IMR-90 (cell line): Measurements from ENCODE around the gene MYO7B. TPM values are rescaled to one million over a fixed set of nuclear protein-coding genes. Genes with fewer than 3 reads are reported as not detected.

Experiments used
- ATAC-seq: fragments of 200-7000 bp; cut with Tn5 transposase; 2 replicates; pipeline ENCODE4 v1.9.1; 2020; ENCODE audit warnings: low read depth, mild to moderate bottlenecking, moderate library complexity
- BruUV-seq: library from RNA; stranded (reverse); fragments of 400-500 nt; replicated peaks from 2 replicates; lab custom pipeline; 2021; lab: Mats Ljungman, UMichigan
- CTCF ChIA-PET: fragments of 300-600 bp; formaldehyde crosslinking; extraction: SDS; loops from one replicate; lab custom pipeline; 2021; ENCODE audit warnings: antibody characterized with exemption; lab: Yijun Ruan, JAX
- POLR2A ChIA-PET: fragments of 300-600 bp; sonication (Branson Sonifier 250); formaldehyde crosslinking; loops from one replicate; lab custom pipeline; 2022; ENCODE audit warnings: antibody characterized with exemption; ENCODE audit not compliant: unreplicated experiment; lab: Charles Lee
- DNase-seq: peaks from one replicate; pipeline ENCODE4 v3.0.0; 2013
- H2AFZ ChIP-seq: replicated peaks from 2 replicates; pipeline ENCODE3; 2013; ENCODE audit warnings: low read length, mild to moderate bottlenecking; ENCODE audit not compliant: poor library complexity
- H2AK5ac ChIP-seq: 2 replicates; pipeline ENCODE4 v1.6.1; 2013; ENCODE audit warnings: low read depth, low read length, inconsistent platforms
- H2AK9ac ChIP-seq: replicated peaks from 2 replicates; pipeline ENCODE3; 2013; ENCODE audit warnings: mild to moderate bottlenecking, low read depth, low read length, moderate library complexity; ENCODE audit not compliant: poor library complexity
- H2BK120ac ChIP-seq: 2 replicates; pipeline ENCODE4 v1.6.1; 2013; ENCODE audit warnings: low read depth, low read length, inconsistent platforms
- H2BK15ac ChIP-seq: 3 replicates; pipeline ENCODE4 v1.6.1; 2013; ENCODE audit warnings: low read depth, low read length, inconsistent platforms
- H2BK20ac ChIP-seq: 2 replicates; pipeline ENCODE4 v1.6.1; 2013; ENCODE audit warnings: low read depth, mild to moderate bottlenecking, inconsistent platforms, low read length, moderate library complexity
- H2BK5ac ChIP-seq: 2 replicates; pipeline ENCODE4 v1.6.1; 2013; ENCODE audit warnings: mild to moderate bottlenecking, low read depth, low read length, inconsistent platforms; ENCODE audit not compliant: poor library complexity, severe bottlenecking
- H3K14ac ChIP-seq: replicated peaks from 2 replicates; pipeline ENCODE4 v1.6.1; 2013; ENCODE audit warnings: low read depth, low read length, inconsistent platforms
- H3K18ac ChIP-seq: 2 replicates; pipeline ENCODE4 v1.6.1; 2013; ENCODE audit warnings: low read depth, low read length, control low read depth
- H3K23ac ChIP-seq: 2 replicates; pipeline ENCODE4 v1.6.1; 2013; ENCODE audit warnings: low read depth, low read length, inconsistent platforms
- H3K27ac ChIP-seq: 2 replicates; pipeline ENCODE4 v1.5.1; 2013; ENCODE audit warnings: mild to moderate bottlenecking, control low read depth, low read length; ENCODE audit not compliant: insufficient read depth
- H3K27me3 ChIP-seq: 2 replicates; pipeline ENCODE4 v1.6.1; 2013; ENCODE audit warnings: low read length; ENCODE audit not compliant: control insufficient read depth, insufficient read depth
- H3K36me3 ChIP-seq: 2 replicates; pipeline ENCODE4 v1.6.1; 2013; ENCODE audit warnings: low read length, mixed read lengths; ENCODE audit not compliant: control insufficient read depth, insufficient read depth
- H3K4ac ChIP-seq: 2 replicates; pipeline ENCODE4 v1.6.1; 2013; ENCODE audit warnings: low read depth, low read length, inconsistent platforms
- H3K4me1 ChIP-seq: 2 replicates; pipeline ENCODE4 v1.6.1; 2013; ENCODE audit warnings: low read length, mixed read lengths; ENCODE audit not compliant: control insufficient read depth, insufficient read depth
- H3K4me2 ChIP-seq: 2 replicates; pipeline ENCODE4 v1.6.1; 2013; ENCODE audit warnings: low read depth, mild to moderate bottlenecking, control low read depth, low read length, moderate library complexity
- H3K4me3 ChIP-seq: 2 replicates; pipeline ENCODE4 v1.5.1; 2013; ENCODE audit warnings: low read depth, mild to moderate bottlenecking, control low read depth, low read length, moderate library complexity; ENCODE audit not compliant: insufficient read depth
- H3K56ac ChIP-seq: 2 replicates; pipeline ENCODE4 v1.6.1; 2013; ENCODE audit warnings: low read length, inconsistent platforms; ENCODE audit not compliant: insufficient read depth; ENCODE audit errors: extremely low read depth
- H3K79me1 ChIP-seq, 2 experiments: 2 replicates each; pipeline ENCODE4 v1.6.1; 2013; ENCODE audit warnings: low read length in 2 of 2, inconsistent platforms in 1 of 2, low read depth in 1 of 2
- H3K9ac ChIP-seq: 2 replicates; pipeline ENCODE4 v1.6.1; 2013; ENCODE audit warnings: low read depth, low read length, control low read depth
- H3K9me1 ChIP-seq: 2 replicates; pipeline ENCODE4 v1.6.1; 2013; ENCODE audit warnings: low read length, inconsistent platforms; ENCODE audit not compliant: insufficient read depth
- H3K9me3 ChIP-seq: 2 replicates; pipeline ENCODE4 v1.6.1; 2013; ENCODE audit warnings: low read length; ENCODE audit not compliant: control insufficient read depth, insufficient read depth
- H4K20me1 ChIP-seq: 2 replicates; pipeline ENCODE4 v1.6.1; 2013; ENCODE audit warnings: low read length, inconsistent platforms; ENCODE audit not compliant: insufficient read depth
- H4K5ac ChIP-seq: 2 replicates; pipeline ENCODE4 v1.6.1; 2013; ENCODE audit warnings: mild to moderate bottlenecking, low read depth, low read length, control low read depth
- H4K8ac ChIP-seq, 2 experiments: 2 replicates each; pipeline ENCODE4 v1.6.1; 2013; ENCODE audit warnings: low read depth in 2 of 2, low read length in 2 of 2, control low read depth in 1 of 2, inconsistent platforms in 1 of 2
- H4K91ac ChIP-seq: 2 replicates; pipeline ENCODE4 v1.6.1; 2013; ENCODE audit warnings: low read depth, low read length, inconsistent platforms; ENCODE audit not compliant: insufficient read depth
- CHD1 ChIP-seq: IDR thresholded peaks from 2 replicates; pipeline ENCODE4 v1.6.1; 2012; ENCODE audit warnings: low read depth, low read length, improper control_type of control experiment
- CTCF ChIP-seq: conservative IDR thresholded peaks from 2 replicates; pipeline ENCODE4 v1.5.1; 2012; ENCODE audit warnings: mild to moderate bottlenecking, low read depth, low read length, improper control_type of control experiment
- MXI1 ChIP-seq: IDR thresholded peaks from 2 replicates; pipeline ENCODE4 v1.6.1; 2012; ENCODE audit warnings: low read depth, mild to moderate bottlenecking, low read length, moderate library complexity, borderline replicate concordance
- POLR2A ChIP-seq: IDR thresholded peaks from 2 replicates; pipeline ENCODE4 v1.6.1; 2012; ENCODE audit warnings: mild to moderate bottlenecking, low read depth, low read length
- RAD21 ChIP-seq: IDR thresholded peaks from 2 replicates; pipeline ENCODE4 v1.6.1; 2012; ENCODE audit warnings: low read length, improper control_type of control experiment
- RCOR1 ChIP-seq: IDR thresholded peaks from 2 replicates; pipeline ENCODE4 v1.6.1; 2012; ENCODE audit warnings: mild to moderate bottlenecking, low read length, improper control_type of control experiment; ENCODE audit not compliant: insufficient replicate concordance
- SMC3 ChIP-seq: fragments of 150-350 bp; IDR thresholded peaks from 2 replicates; pipeline ENCODE4 v1.6.1; 2016; ENCODE audit warnings: low read depth, mild to moderate bottlenecking, antibody characterized with exemption, low read length, moderate library complexity
- WGBS, 2 experiments: methylation state at CpG; one replicate each; pipeline versions ENCODE4 v1.1.5 to v1.1.7; 2013; ENCODE audit warnings: missing lambda C conversion rate in 2 of 2; ENCODE audit not compliant: insufficient read length in 1 of 2; ENCODE audit errors: extremely low coverage in 2 of 2; 5-methylcytosine and 5-hydroxymethylcytosine counted together
- dilution Hi-C: fragments of 300-500 bp; cut with HindIII; formaldehyde crosslinking; loops from one replicate; pipeline ENCODE4 v1.14.3; 2018; ENCODE audit warnings: low sequenced_read_pairs; ENCODE audit not compliant: unreplicated experiment
- in situ Hi-C: fragments of 300-500 bp; cut with MboI; formaldehyde crosslinking; loops from 3 replicates; pipeline ENCODE4 v1.14.3; 2019; ENCODE audit warnings: low sequenced_read_pairs, inconsistent platforms, mixed read lengths
- intact Hi-C: fragments of 100-400 bp; cut with micrococcal nuclease; formaldehyde crosslinking; loops from 2 replicates; pipeline ENCODE4 v1.10.0; 2022
- polyA plus RNA-seq, 3 experiments: library from polyadenylated mRNA; depleted of rRNA; stranded (reverse); fragments of >200 nt; gene quantifications; 2 replicates each; pipeline ENCODE4 v1.2.3, GENCODE V29; 2012; ENCODE audit warnings: low replicate concordance in 1 of 3
- total RNA-seq: library from RNA; depleted of rRNA; stranded (reverse); fragments of >200 nt; gene quantifications from 2 replicates; pipeline ENCODE4 v1.2.3, GENCODE V29; 2012

Gene MYO7B
- total and polyA plus RNA-seq, 2 of the 4 experiments (the other 2 are of a cell fraction) = 0.18 to 0.46 TPM

GRCh38 chr2:127551221-127551930 is 15.9 kb downstream of the MYO7B start:
- Histone ChIP-seq H3K9ac (no peak overlapping the region), H3K4me1 (no peaks in the 10 kb centered on the region), H4K20me1 (no peaks in the 10 kb centered on the region), H3K18ac (no peak overlapping the region), H3K14ac (no peak overlapping the region), H3K79me1 (no peaks in the 10 kb centered on the region), H3K9me1 (peaks cover 3% of the 10 kb centered on the region; the same call in 1 of the 2 replicates), H2BK15ac (no peak overlapping the region), H4K91ac (no peak overlapping the region), H2BK120ac (no peak overlapping the region), H3K4me2 (no peak overlapping the region), H2AK9ac (no peak overlapping the region), H4K5ac (no peak overlapping the region), H3K9me3 (peaks cover 2% of the 10 kb centered on the region; the same call in 1 of the 2 replicates), H3K56ac (no peak overlapping the region), H3K36me3 (no peaks in the 10 kb centered on the region), H3K27ac (no peak overlapping the region), H2AK5ac (no peak overlapping the region), H3K4ac (no peak overlapping the region), H3K27me3 (peaks cover 44% of the 10 kb centered on the region), H3K4me3 (no peak overlapping the region), H3K23ac (no peak overlapping the region), H4K8ac (no peak overlapping the region), H2BK5ac (no peak overlapping the region), H2BK20ac (no peak overlapping the region), H2AFZ (no peak overlapping the region)
- WGBS, 2 experiments = 40% methylated on average over 1 of the region's 7 CpGs; no CpG with 5 or more reads in 1 of the 2 experiments
- dilution Hi-C loops (no loop called here), intact Hi-C loops (no loop called here), in situ Hi-C loops (no loop called here)
- ChIA-PET POLR2A (no interaction called here), CTCF (no interaction called here)
- ATAC-seq (no peak), DNase-seq (no peak)
- TF ChIP-seq CHD1 = no peak
- no peak for TF ChIP-seq RCOR1
- TF ChIP-seq MXI1 = no peak
- no peak for TF ChIP-seq RAD21
- no peak for TF ChIP-seq SMC3
- TF ChIP-seq CTCF = no peak
- TF ChIP-seq POLR2A = no peak
- no TSS peak for BruUV-seq
